ENCODE measurements around the gene IWS1. TPM values are rescaled to one million over a fixed set of nuclear protein-coding genes. Genes with fewer than 3 reads are reported as not detected.

The IWS1 gene
- total RNA-seq, 2 experiments from 2014 or later = 49.2 to 56.9 TPM

GRCh38 chr2:127512362-127512761 lies 13.9 kb downstream of the IWS1 start:
- no TSS peak for BruUV-seq (replicated peaks)
- no peak overlapping the region for H3K27ac ChIP-seq (ENCODE audit: low read depth, low read length, poor library complexity, severe bottlenecking)
- intact Hi-C loops (cut with micrococcal nuclease; ENCODE audit: unreplicated experiment) = no loop called here
- no peak for TF ChIP-seq EZH2phosphoT487 (IDR thresholded peaks at IDR 0.05; ENCODE audit: borderline replicate concordance, low read depth, low read length)
- no peak for TF ChIP-seq CTCF (conservative IDR thresholded peaks at IDR 0.05; ENCODE audit: low read length)
- H4K20me1 ChIP-seq (ENCODE audit: insufficient read depth, low read length) = peaks cover 28% of the 10 kb centered on the region; the same call in 1 of the 2 replicates
- no peak overlapping the region for H2AFZ ChIP-seq (ENCODE audit: low read length)
- H3K9me2 ChIP-seq (ENCODE audit: insufficient read depth, low read length) = no peaks in the 10 kb centered on the region
- no peak overlapping the region for H3K4me3 ChIP-seq (ENCODE audit: low read depth, low read length, poor library complexity, severe bottlenecking)
- H3K79me2 ChIP-seq (ENCODE audit: insufficient read depth, low read depth, low read length) = peaks cover 99% of the 10 kb centered on the region
- POLR2A ChIA-PET = no interaction called here
- no peaks in the 10 kb centered on the region for H3K9me3 ChIP-seq (ENCODE audit: low read length)
- no peak overlapping the region for H3K4me2 ChIP-seq (ENCODE audit: low read length)
- DNase-seq (ENCODE audit: low spot score) = no peak
- CTCF ChIA-PET (ENCODE audit: unreplicated experiment) = no interaction called here
- peaks cover 98% of the 10 kb centered on the region for H3K36me3 ChIP-seq (ENCODE audit: insufficient read depth, low read length)
- no peaks in the 10 kb centered on the region for H3K4me1 ChIP-seq (ENCODE audit: insufficient read depth, low read length, poor library complexity, severe bottlenecking)

- H3K36me3 ChIP-seq (ENCODE audit: insufficient read depth, low read length) = peaks cover 98% of the 10 kb centered on the region
- TF ChIP-seq CTCF (conservative IDR thresholded peaks at IDR 0.05; ENCODE audit: low read length) (no peak), EZH2phosphoT487 (IDR thresholded peaks at IDR 0.05; ENCODE audit: borderline replicate concordance, low read depth, low read length) (no peak)
- H3K79me2 ChIP-seq (ENCODE audit: insufficient read depth, low read depth, low read length) = peaks cover 99% of the 10 kb centered on the region
- no peak overlapping the region for H2AFZ ChIP-seq (ENCODE audit: low read length)
- no peak overlapping the region for H3K4me3 ChIP-seq (ENCODE audit: low read depth, low read length, poor library complexity, severe bottlenecking)
- intact Hi-C loops (cut with micrococcal nuclease; ENCODE audit: unreplicated experiment) = no loop called here
- BruUV-seq (replicated peaks) = no TSS peak
- H3K4me2 ChIP-seq (ENCODE audit: low read length) = no peak overlapping the region
- ChIA-PET CTCF (ENCODE audit: unreplicated experiment) (no interaction called here), POLR2A (no interaction called here)
- H3K9me2 ChIP-seq (ENCODE audit: insufficient read depth, low read length) = no peaks in the 10 kb centered on the region
- H4K20me1 ChIP-seq (ENCODE audit: insufficient read depth, low read length) = peaks cover 32% of the 10 kb centered on the region; the same call in 1 of the 2 replicates
- H3K4me1 ChIP-seq (ENCODE audit: insufficient read depth, low read length, poor library complexity, severe bottlenecking) = no peaks in the 10 kb centered on the region
- H3K27ac ChIP-seq (ENCODE audit: low read depth, low read length, poor library complexity, severe bottlenecking) = no peak overlapping the region
- DNase-seq (ENCODE audit: low spot score) = no peak
- H3K9me3 ChIP-seq (ENCODE audit: low read length) = no peaks in the 10 kb centered on the region
Measured at GRCh38 chr2:127511917-127512316, 14.4 kb downstream of the IWS1 start.

- Histone ChIP-seq H3K36me3 (ENCODE audit: insufficient read depth, low read length) (peaks cover 97% of the 10 kb centered on the region), H3K9me2 (ENCODE audit: insufficient read depth, low read length) (no peaks in the 10 kb centered on the region), H2AFZ (ENCODE audit: low read length) (no peak overlapping the region), H3K4me3 (ENCODE audit: low read depth, low read length, poor library complexity, severe bottlenecking) (no peak overlapping the region), H3K4me2 (ENCODE audit: low read length) (no peak overlapping the region), H3K27ac (ENCODE audit: low read depth, low read length, poor library complexity, severe bottlenecking) (no peak overlapping the region), H3K4me1 (ENCODE audit: insufficient read depth, low read length, poor library complexity, severe bottlenecking) (no peaks in the 10 kb centered on the region), H3K9me3 (ENCODE audit: low read length) (no peaks in the 10 kb centered on the region), H4K20me1 (ENCODE audit: insufficient read depth, low read length) (peaks cover 36% of the 10 kb centered on the region; the same call in 1 of the 2 replicates), H3K79me2 (ENCODE audit: insufficient read depth, low read depth, low read length) (peaks cover 99% of the 10 kb centered on the region)
- DNase-seq (ENCODE audit: low spot score) = no peak
- no TSS peak for BruUV-seq (replicated peaks)
- ChIA-PET POLR2A (no interaction called here), CTCF (ENCODE audit: unreplicated experiment) (no interaction called here)
- TF ChIP-seq CTCF (conservative IDR thresholded peaks at IDR 0.05; ENCODE audit: low read length) (no peak), EZH2phosphoT487 (IDR thresholded peaks at IDR 0.05; ENCODE audit: borderline replicate concordance, low read depth, low read length) (no peak)
- intact Hi-C loops (cut with micrococcal nuclease; ENCODE audit: unreplicated experiment) = no loop called here
Measured at GRCh38 chr2:127511090-127511695, 15.1 kb downstream of the IWS1 start.

Measured in OCI-LY7 (cell line).